Measurements from ENCODE around the gene SDC3.

Gene SDC3

GRCh38 chr1:30894508-30894973 lies 14.0 kb downstream of the SDC3 start:
- no peak for TF ChIP-seq GATA1 (IDR thresholded peaks at IDR 0.05; ENCODE audit: low read depth, low read length)
- no peak for TF ChIP-seq POLR2A (IDR thresholded peaks at IDR 0.05; ENCODE audit: low read length)

GRCh38 chr1:30893776-30894507 lies 14.6 kb downstream of the SDC3 start:
- TF ChIP-seq POLR2A (IDR thresholded peaks at IDR 0.05; ENCODE audit: low read length) (no peak), GATA1 (IDR thresholded peaks at IDR 0.05; ENCODE audit: low read depth, low read length) (no peak)
- no peak for DNase-seq

More at GRCh38 chr1:30894508-30894973, 14.0 kb downstream of the SDC3 start:
- no peak for DNase-seq

- TF ChIP-seq POLR2A (IDR thresholded peaks at IDR 0.05; ENCODE audit: low read length) = no peak
- no peak for TF ChIP-seq GATA1 (IDR thresholded peaks at IDR 0.05; ENCODE audit: low read depth, low read length)
- peak; percentile 30 to 57 for DNase-seq
Observed at GRCh38 chr1:30892671-30893073, 15.9 kb downstream of the SDC3 start.

GRCh38 chr1:30891227-30891552 lies 17.4 kb downstream of the SDC3 start:
- TF ChIP-seq GATA1 (IDR thresholded peaks at IDR 0.05; ENCODE audit: low read depth, low read length) (no peak), POLR2A (IDR thresholded peaks at IDR 0.05; ENCODE audit: low read length) (no peak)
- DNase-seq = no peak

- no peak for DNase-seq
- TF ChIP-seq POLR2A (IDR thresholded peaks at IDR 0.05; ENCODE audit: low read length) = no peak
Observed at GRCh38 chr1:30890502-30891226, 17.9 kb downstream of the SDC3 start.

- no peak for DNase-seq
- TF ChIP-seq POLR2A (IDR thresholded peaks at IDR 0.05; ENCODE audit: low read length) (no peak), GATA1 (IDR thresholded peaks at IDR 0.05; ENCODE audit: low read depth, low read length) (no peak)
Observed at GRCh38 chr1:30889511-30889910, 19.0 kb downstream of the SDC3 start.

GRCh38 chr1:30888975-30889374 lies 19.6 kb downstream of the SDC3 start:
- no peak for TF ChIP-seq POLR2A (IDR thresholded peaks at IDR 0.05; ENCODE audit: low read length)
- no peak for TF ChIP-seq GATA1 (IDR thresholded peaks at IDR 0.05; ENCODE audit: low read depth, low read length)
- DNase-seq = no peak

GRCh38 chr1:30888391-30888790 lies 20.2 kb downstream of the SDC3 start:
- DNase-seq = no peak
- no peak for TF ChIP-seq POLR2A (IDR thresholded peaks at IDR 0.05; ENCODE audit: low read length)
- no peak for TF ChIP-seq GATA1 (IDR thresholded peaks at IDR 0.05; ENCODE audit: low read depth, low read length)

GRCh38 chr1:30887485-30888315 lies 20.9 kb downstream of the SDC3 start:
- TF ChIP-seq POLR2A (IDR thresholded peaks at IDR 0.05; ENCODE audit: low read length) (no peak), GATA1 (IDR thresholded peaks at IDR 0.05; ENCODE audit: low read depth, low read length) (no peak)
- peak in 1 of 2 experiments; percentile 51 for DNase-seq

- TF ChIP-seq POLR2A (IDR thresholded peaks at IDR 0.05; ENCODE audit: low read length) (no peak), GATA1 (IDR thresholded peaks at IDR 0.05; ENCODE audit: low read depth, low read length) (no peak)
- DNase-seq = no peak
Observed at GRCh38 chr1:30886710-30887428, 21.7 kb downstream of the SDC3 start.

GRCh38 chr1:30885570-30886522 lies 22.7 kb downstream of the SDC3 start:
- TF ChIP-seq POLR2A (IDR thresholded peaks at IDR 0.05; ENCODE audit: low read length) (no peak), GATA1 (IDR thresholded peaks at IDR 0.05; ENCODE audit: low read depth, low read length) (no peak)
- no peak for DNase-seq

- TF ChIP-seq GATA1 (IDR thresholded peaks at IDR 0.05; ENCODE audit: low read depth, low read length) = no peak
- TF ChIP-seq POLR2A (IDR thresholded peaks at IDR 0.05; ENCODE audit: low read length) = no peak
Observed at GRCh38 chr1:30884723-30885122, 23.8 kb downstream of the SDC3 start.

More at GRCh38 chr1:30884723-30885122, 23.8 kb downstream of the SDC3 start:
- no peak for DNase-seq

All from erythroblast (primary cell).